HG03108 (cell line): Measurements from ENCODE around the gene SPRTN.

ENCODE experiments used
- ATAC-seq: cut with Tn5 transposase; IDR thresholded peaks from one replicate; pipeline ENCODE4 v1.9.1; 2021; ENCODE audit warnings: moderate library complexity; ENCODE audit not compliant: unreplicated experiment

The SPRTN gene

GRCh38 chr1:231376101-231376500 lies 38.0 kb downstream of the SPRTN start:
- no peak for ATAC-seq

- ATAC-seq: peak; percentile 71
Measured at GRCh38 chr1:231376875-231377549, 38.9 kb downstream of the SPRTN start.

DNA sequence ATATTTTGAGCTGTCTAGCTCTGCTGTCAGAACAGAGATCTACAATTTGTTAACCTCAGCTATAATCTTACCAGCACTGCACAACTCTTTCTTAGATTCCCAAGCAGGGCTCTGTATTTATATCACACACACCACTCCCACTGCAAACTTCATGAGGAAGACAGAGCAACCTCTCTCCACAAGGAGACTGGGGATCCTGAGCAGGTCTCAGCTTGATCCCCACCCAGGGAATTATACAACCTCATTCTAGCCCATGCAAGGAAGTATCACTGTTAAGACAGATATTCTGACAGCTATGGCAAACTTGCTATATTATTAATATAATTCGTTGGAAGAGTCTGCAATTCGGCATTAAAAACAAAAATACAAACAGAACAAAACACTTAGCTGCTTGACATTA lies 43.6 kb downstream of the SPRTN start:
- ATAC-seq: no peak

GRCh38 chr1:231382426-231382825 lies 44.3 kb downstream of the SPRTN start:
- ATAC-seq: no peak

DNA sequence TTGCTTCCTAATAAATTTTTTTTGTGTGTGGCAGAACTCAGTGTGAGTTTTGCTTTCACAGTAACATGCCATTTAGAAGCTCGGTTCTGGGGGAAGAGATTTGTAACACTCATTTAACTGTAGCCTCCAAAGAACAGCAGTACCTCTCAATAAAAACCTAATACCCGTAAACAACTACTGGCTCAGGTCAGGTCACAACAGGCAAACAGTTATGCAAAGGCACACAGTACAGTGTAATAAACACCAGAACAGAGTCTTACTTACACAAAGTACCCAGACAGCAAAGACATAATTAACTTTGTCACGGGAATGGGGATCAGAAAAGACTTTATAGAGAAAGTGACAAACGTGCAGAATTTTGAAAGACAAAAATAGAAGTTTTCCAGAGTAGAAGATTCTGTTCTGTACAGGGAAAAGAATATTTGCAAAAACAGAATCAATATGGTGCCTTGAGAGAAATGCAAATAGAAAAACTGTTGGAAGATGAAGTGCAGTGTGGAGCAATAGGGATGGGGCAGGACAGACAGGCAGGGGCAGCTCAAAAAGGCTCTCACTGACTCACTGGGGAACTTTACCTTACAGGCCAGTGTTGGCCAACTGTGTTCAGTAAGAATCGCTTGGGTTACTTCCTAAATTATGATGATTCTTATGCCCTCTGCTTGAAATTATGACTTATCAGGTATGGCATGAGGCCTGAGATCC lies 45.2 kb downstream of the SPRTN start:
- no peak for ATAC-seq

GRCh38 chr1:231384696-231385415 lies 46.8 kb downstream of the SPRTN start:
- ATAC-seq: no peak

GRCh38 chr1:231385416-231385748 lies 47.3 kb downstream of the SPRTN start:
- ATAC-seq: no peak

- no peak for ATAC-seq
Measured at GRCh38 chr1:231386466-231386865, 48.4 kb downstream of the SPRTN start.

DNA sequence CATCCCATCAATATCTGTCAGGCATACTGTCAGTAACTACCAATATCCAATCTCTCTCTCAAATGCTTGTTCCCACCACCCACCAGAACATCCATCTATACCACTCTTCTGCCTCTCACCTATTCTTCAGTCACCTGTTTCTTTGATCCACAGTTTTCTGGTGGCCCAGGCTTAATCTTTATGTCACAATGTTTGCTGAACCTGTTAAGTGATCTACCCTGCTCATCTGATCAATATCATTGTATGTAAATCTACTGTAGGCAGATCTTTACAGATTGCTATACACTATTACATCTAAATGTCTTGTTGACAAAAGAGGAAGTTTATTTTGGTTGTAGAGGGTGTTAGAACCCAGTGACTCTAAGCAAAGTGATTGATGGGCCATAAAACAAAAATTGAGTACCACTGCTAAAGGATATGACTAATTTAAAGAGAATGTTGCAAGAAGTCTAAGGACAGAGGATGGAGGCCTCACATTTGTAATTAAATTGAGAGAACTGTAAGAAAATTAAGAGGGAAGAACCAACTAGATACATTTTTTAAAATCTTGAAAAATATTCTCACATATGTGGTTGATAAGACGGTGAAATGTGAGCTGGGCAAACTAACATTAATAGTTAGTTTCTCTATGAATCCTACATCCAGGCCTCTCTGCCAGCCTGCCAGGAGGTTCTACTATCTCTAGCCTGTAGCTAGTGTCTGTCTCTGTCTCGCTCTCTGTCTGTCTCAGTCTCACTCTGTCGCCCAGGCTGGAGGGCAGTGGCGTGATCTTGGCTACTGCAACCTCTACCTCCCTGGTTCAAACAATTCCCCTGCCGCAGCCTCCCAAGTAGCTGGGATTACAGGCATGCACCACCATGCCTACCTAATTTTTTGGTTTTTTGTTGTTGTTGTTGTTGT lies 49.9 kb downstream of the SPRTN start:
- ATAC-seq: no peak

- no peak for ATAC-seq
Measured at GRCh38 chr1:231390071-231390470, 52.0 kb downstream of the SPRTN start.

GRCh38 chr1:231392389-231393131 lies 54.5 kb downstream of the SPRTN start:
- ATAC-seq: no peak

- ATAC-seq: no peak
Measured at GRCh38 chr1:231393668-231394067, 55.6 kb downstream of the SPRTN start.

- ATAC-seq: no peak
Measured at GRCh38 chr1:231395076-231395997, 57.2 kb downstream of the SPRTN start.

DNA sequence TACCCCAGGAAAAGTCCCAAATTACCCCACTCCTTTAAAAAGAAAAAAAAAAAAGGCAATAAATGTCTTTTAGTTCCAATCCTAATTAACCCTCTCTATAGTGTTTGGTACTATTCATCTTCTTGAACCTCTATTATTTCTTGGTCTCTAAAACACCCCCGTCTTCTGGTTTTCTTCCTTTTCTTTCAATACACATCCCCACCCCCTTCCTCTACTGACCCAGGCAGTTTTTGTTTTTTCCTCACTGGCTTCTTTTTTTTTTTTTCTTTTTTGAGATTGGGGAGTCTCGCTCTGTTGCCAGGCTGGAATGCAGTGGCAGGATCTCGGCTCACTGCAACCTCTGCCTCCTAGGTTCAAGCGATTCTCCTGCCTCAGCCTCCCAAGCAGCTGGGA lies 57.9 kb downstream of the SPRTN start:
- no peak for ATAC-seq

- no peak for ATAC-seq
Measured at GRCh38 chr1:231396643-231397042, 58.5 kb downstream of the SPRTN start.

GRCh38 chr1:231397886-231398671 lies 60.0 kb downstream of the SPRTN start:
- no peak for ATAC-seq

DNA sequence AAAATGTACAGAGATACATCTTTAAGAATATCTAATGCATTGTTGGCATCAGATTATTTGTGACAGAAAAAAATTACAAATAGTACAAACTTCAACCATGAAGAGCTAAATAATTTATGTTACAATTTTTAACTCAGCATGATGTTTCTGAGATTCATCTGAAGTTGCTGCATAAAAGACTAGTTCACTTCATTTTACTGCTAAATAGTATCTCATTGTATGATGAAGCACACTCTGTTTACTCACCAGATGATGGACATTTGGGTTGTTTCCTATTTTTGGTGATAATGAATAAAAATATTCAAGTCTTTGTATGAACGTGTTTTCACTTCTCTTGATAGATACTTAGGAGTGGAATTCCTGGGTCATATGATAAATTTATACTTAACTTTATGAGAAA lies 63.4 kb downstream of the SPRTN start:
- ATAC-seq: no peak

DNA sequence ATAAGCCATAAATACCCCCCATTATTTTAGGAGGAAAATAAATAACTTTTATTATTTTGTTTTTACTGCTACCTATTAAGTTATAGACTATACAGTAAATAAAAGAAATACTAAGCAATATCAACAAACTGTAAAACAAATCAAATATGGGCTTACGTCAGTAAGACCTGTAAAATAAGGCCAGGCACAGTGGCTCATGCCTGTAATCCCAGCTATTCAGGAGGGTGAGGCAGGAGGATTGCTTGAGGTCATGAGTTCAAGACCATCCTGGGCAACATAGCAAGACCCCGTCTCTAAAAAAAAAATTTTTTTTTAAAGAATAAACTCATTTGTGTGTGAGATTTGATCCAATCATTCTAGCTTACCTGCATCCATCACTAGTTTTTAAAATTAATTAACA lies 66.2 kb downstream of the SPRTN start:
- no peak for ATAC-seq
